Liver (tissue), 9 donors: Measurements from ENCODE around the gene SRSF3. TPM values are rescaled to one million over a fixed set of nuclear protein-coding genes. Genes with fewer than 3 reads are reported as not detected.

Source experiments
- DNase-seq: peaks from one replicate; pipeline ENCODE4 v3.0.0-alpha.2; 2017; ENCODE audit warnings: low spot score
- H3K27ac ChIP-seq, 2 donors: one replicate each; pipeline ENCODE4 v1.7.0; 2013; ENCODE audit warnings: inconsistent platforms in 2 of 2, low read length in 2 of 2, control low read depth in 1 of 2, low read depth in 1 of 2, mild to moderate bottlenecking in 1 of 2
- H3K27me3 ChIP-seq, 4 donors: one replicate each; pipeline versions ENCODE4 v1.6.1 to v1.7.0; 2013; ENCODE audit warnings: low read length in 3 of 4, inconsistent platforms in 1 of 4, mild to moderate bottlenecking in 1 of 4, moderate library complexity in 1 of 4; ENCODE audit not compliant: control insufficient read depth in 4 of 4, insufficient read depth in 4 of 4
- H3K36me3 ChIP-seq, 4 donors: one replicate each; pipeline versions ENCODE4 v1.6.1 to v1.7.0; 2013; ENCODE audit warnings: low read length in 3 of 4, mild to moderate bottlenecking in 3 of 4, low read depth in 1 of 4, moderate library complexity in 1 of 4; ENCODE audit not compliant: control insufficient read depth in 4 of 4, insufficient read depth in 3 of 4
- H3K4me1 ChIP-seq, 4 donors: one replicate each; pipeline versions ENCODE4 v1.6.1 to v1.7.0; 2013; ENCODE audit warnings: low read length in 3 of 4, mild to moderate bottlenecking in 3 of 4, moderate library complexity in 1 of 4; ENCODE audit not compliant: control insufficient read depth in 4 of 4, insufficient read depth in 4 of 4
- H3K4me3 ChIP-seq, 3 donors: one replicate each; pipeline versions ENCODE4 v1.6.1 to v1.7.0; 2013; ENCODE audit warnings: low read length in 3 of 3, control low read depth in 1 of 3, low read depth in 1 of 3, mild to moderate bottlenecking in 1 of 3
- H3K9ac ChIP-seq, 2 donors: one replicate each; pipeline ENCODE4 v1.7.0; 2013; ENCODE audit warnings: low read length in 2 of 2, mild to moderate bottlenecking in 2 of 2, moderate library complexity in 2 of 2, control low read depth in 1 of 2, low read depth in 1 of 2
- H3K9me3 ChIP-seq, 4 donors: one replicate each; pipeline versions ENCODE4 v1.6.1 to v1.7.0; 2013; ENCODE audit warnings: low read length in 3 of 4; ENCODE audit not compliant: control insufficient read depth in 4 of 4
- CTCF ChIP-seq: fragments of 150-350 bp; IDR thresholded peaks from 2 replicates; pipeline ENCODE4 v1.5.1; 2017; ENCODE audit warnings: improper control_type of control experiment, low read depth, low read length; ENCODE audit not compliant: missing input control
- EGR1 ChIP-seq, 2 donors: IDR thresholded peaks; 2 replicates each; pipeline ENCODE4 v1.6.1; 2016 to 2018; ENCODE audit warnings: antibody characterized with exemption in 2 of 2, low read depth in 2 of 2
- FOXA2 ChIP-seq: IDR thresholded peaks from 2 replicates; pipeline ENCODE4 v1.6.1; 2016; ENCODE audit warnings: antibody characterized with exemption
- GABPA ChIP-seq, 2 donors: IDR thresholded peaks in 1 of 2; conservative IDR thresholded peaks in 1 of 2; 2 replicates each; pipeline ENCODE4 v1.6.1; 2016; ENCODE audit warnings: antibody characterized with exemption in 2 of 2, mild to moderate bottlenecking in 1 of 2, moderate library complexity in 1 of 2
- HNF4G ChIP-seq: IDR thresholded peaks from 2 replicates; pipeline ENCODE4 v1.6.1; 2016; ENCODE audit warnings: antibody characterized with exemption
- JUND ChIP-seq, 2 donors: IDR thresholded peaks; 2 replicates each; pipeline ENCODE4 v1.6.1; 2016; ENCODE audit warnings: antibody characterized with exemption in 2 of 2
- NR2F2 ChIP-seq: IDR thresholded peaks from 2 replicates; pipeline ENCODE4 v1.6.1; 2016; ENCODE audit warnings: antibody characterized with exemption
- RAD21 ChIP-seq, 2 donors: IDR thresholded peaks; 2 replicates each; pipeline ENCODE4 v1.6.1; 2016; ENCODE audit warnings: antibody characterized with exemption in 2 of 2, mild to moderate bottlenecking in 2 of 2
- RXRA ChIP-seq, 2 donors: IDR thresholded peaks; 2 replicates each; pipeline ENCODE4 v1.6.1; 2017 to 2018; ENCODE audit warnings: antibody characterized with exemption in 2 of 2, mild to moderate bottlenecking in 1 of 2
- SP1 ChIP-seq: IDR thresholded peaks from 2 replicates; pipeline ENCODE4 v1.6.1; 2018; ENCODE audit warnings: antibody characterized with exemption, mild to moderate bottlenecking
- TAF1 ChIP-seq: conservative IDR thresholded peaks from 2 replicates; pipeline ENCODE4 v1.6.1; 2016; ENCODE audit warnings: antibody characterized with exemption, mild to moderate bottlenecking
- WGBS: extraction: QIAGEN DNeasy Blood & Tissue Kit; methylation state at CpG from one replicate; pipeline ENCODE4 v1.1.7; 2013; 5-methylcytosine and 5-hydroxymethylcytosine counted together
- polyA plus RNA-seq, 2 donors: library from polyadenylated mRNA; stranded (reverse) in 1 of 2; unstranded in 1 of 2; fragments of 200-250 nt in 1 of 2; fragments of >200 nt in 1 of 2; fragmentation: Nextera tagmentation in 1 of 2; extraction: Ambion mirVana in 1 of 2; gene quantifications; one replicate each; pipeline versions ENCODE4 v1.2.1 to v1.2.3, GENCODE V29; 2013 to 2015
- total RNA-seq, 2 donors: library from RNA; depleted of rRNA; stranded (reverse); fragments of >200 nt; gene quantifications; one replicate each; pipeline ENCODE4 v1.2.3, GENCODE V29; 2014
- donor health status: healthy.
- donor health status: healthy.
- donor health status: healthy.
- donor health status: healthy.
- donor health status: healthy.

The SRSF3 gene
- total and polyA plus RNA-seq, 4 donors = 62.8 to 103 (median 101) TPM

GRCh38 chr6:36594816-36595643, 868 bp downstream of the SRSF3 start:
- under 1% methylated on average over 15 of the region's 15 CpGs for WGBS
- Histone ChIP-seq H3K36me3 (peaks cover 8 to 24% (median 18%) of the 10 kb centered on the region in 4 donors), H3K4me1 (peaks cover 8 to 44% (median 39%) of the 10 kb centered on the region in 4 donors), H3K9me3 (no peaks in the 10 kb centered on the region), H3K9ac (peak overlapping the region; percentile 97 to 100), H3K27me3 (no peaks in the 10 kb centered on the region), H3K27ac (peak overlapping the region; percentile 92 to 98), H3K4me3 (peak overlapping the region; percentile 80 to 92 (median 83))
- DNase-seq = no peak
- no peak for TF ChIP-seq SP1
- TF ChIP-seq NR2F2 = no peak

- 12% methylated on average over 5 of the region's 5 CpGs for WGBS
- no peak for DNase-seq
- H3K36me3 ChIP-seq = peaks cover 15 to 37% (median 30%) of the 10 kb centered on the region in 4 donors
- peaks cover 9 to 57% (median 49%) of the 10 kb centered on the region in 4 donors for H3K4me1 ChIP-seq
- no peaks in the 10 kb centered on the region for H3K9me3 ChIP-seq
- peak overlapping the region; percentile 35 to 92 for H3K27ac ChIP-seq
- peak overlapping the region; percentile 81 to 85 for H3K9ac ChIP-seq
- no peaks in the 10 kb centered on the region for H3K27me3 ChIP-seq
- H3K4me3 ChIP-seq = peak overlapping the region; percentile 80 to 92 (median 83)
- TF ChIP-seq NR2F2 = no peak
These were observed 2.2 kb downstream of the SRSF3 start for GRCh38 chr6:36596356-36596755.

GRCh38 chr6:36597775-36598174, 3.6 kb downstream of the SRSF3 start:
- H3K4me1 ChIP-seq = peaks cover 11 to 64% (median 57%) of the 10 kb centered on the region in 4 donors
- 29% methylated on average over 1 of the region's 1 CpG for WGBS
- H3K9me3 ChIP-seq = no peaks in the 10 kb centered on the region
- H3K36me3 ChIP-seq = peaks cover 17 to 52% (median 42%) of the 10 kb centered on the region in 4 donors
- H3K27ac ChIP-seq = no peak overlapping the region
- TF ChIP-seq NR2F2 = no peak
- no peak for TF ChIP-seq SP1
- TF ChIP-seq TAF1 = no peak
- no peak for TF ChIP-seq RAD21 (IDR thresholded peaks at IDR 0.05)
- no peak for TF ChIP-seq GABPA (IDR thresholded peaks at IDR 0.05 in 1 of 2, conservative IDR thresholded peaks at IDR 0.05 in 1 of 2)
- no peak for TF ChIP-seq JUND (IDR thresholded peaks at IDR 0.05)
- TF ChIP-seq RXRA (IDR thresholded peaks at IDR 0.05) = no peak
- no peak for TF ChIP-seq FOXA2
- no peak for TF ChIP-seq EGR1 (IDR thresholded peaks at IDR 0.05; ENCODE audit: low read depth in 2 of 2)
- no peak for TF ChIP-seq HNF4G
- no peak for TF ChIP-seq CTCF
- no peak overlapping the region for H3K9ac ChIP-seq
- DNase-seq = no peak
- no peak overlapping the region for H3K4me3 ChIP-seq
- no peaks in the 10 kb centered on the region for H3K27me3 ChIP-seq
